K562 (cell line): ENCODE measurements around the gene UQCRC2. TPM values are rescaled to one million over a fixed set of nuclear protein-coding genes. Genes with fewer than 3 reads are reported as not detected.

Source experiments
- ATF3 ChIP-seq, 2 experiments: fragments of 450-650 bp in 1 of 2; sonication (generic) in 1 of 2; formaldehyde crosslinking in 1 of 2; IDR thresholded peaks in 1 of 2; conservative IDR thresholded peaks in 1 of 2; 2 replicates each; pipeline versions ENCODE4 v1.6.1 to v1.8.1; 2016 to 2023; ENCODE audit warnings: mild to moderate bottlenecking in 2 of 2, moderate library complexity in 2 of 2, inconsistent platforms in 1 of 2, missing genetic modification reagents in 1 of 2
- CC2D1A ChIP-seq: fragments of 450-650 bp; IDR thresholded peaks from 2 replicates; pipeline ENCODE4 v1.6.1; 2017; ENCODE audit warnings: mild to moderate bottlenecking
- DIDO1 ChIP-seq: fragments of 450-650 bp; IDR thresholded peaks from 2 replicates; pipeline ENCODE4 v1.6.1; 2016; ENCODE audit warnings: low read depth, missing biosample characterization, missing genetic modification characterization
- FOXA3 ChIP-seq, 2 experiments: fragments of 450-650 bp in 1 of 2; sonication (generic) in 1 of 2; formaldehyde crosslinking; IDR thresholded peaks in 1 of 2; conservative IDR thresholded peaks in 1 of 2; 2 replicates each; pipeline versions ENCODE4 v1.4.0 to v1.8.0; 2020 to 2022; ENCODE audit warnings: mild to moderate bottlenecking in 2 of 2, missing genetic modification reagents in 1 of 2
- FOXP1 ChIP-seq: sonication (generic); formaldehyde crosslinking; IDR thresholded peaks from 2 replicates; pipeline ENCODE4 v1.8.0; 2022; ENCODE audit warnings: mild to moderate bottlenecking, missing genetic modification reagents
- GTF2B ChIP-seq: IDR thresholded peaks from 2 replicates; pipeline ENCODE4 v1.6.1; 2011; ENCODE audit not compliant: insufficient read length; ENCODE audit errors: extremely low read depth
- ILK ChIP-seq: fragments of 450-650 bp; IDR thresholded peaks from 2 replicates; pipeline ENCODE4 v1.6.1; 2016; ENCODE audit warnings: missing genetic modification characterization, low read depth, mild to moderate bottlenecking, missing compliant biosample characterization, moderate library complexity, borderline replicate concordance
- KLF13 ChIP-seq: fragments of 450-650 bp; IDR thresholded peaks from 2 replicates; pipeline ENCODE4 v1.6.1; 2016; ENCODE audit warnings: missing genetic modification characterization, low read depth, mild to moderate bottlenecking, missing compliant biosample characterization, moderate library complexity, borderline replicate concordance
- KLF6 ChIP-seq: fragments of 250-450 bp; sonication (Bioruptor Pico); IDR thresholded peaks from 2 replicates; pipeline ENCODE4 v1.4.0; 2020; ENCODE audit warnings: mild to moderate bottlenecking, moderate library complexity, borderline replicate concordance
- L3MBTL2 ChIP-seq: fragments of 450-650 bp; IDR thresholded peaks from 2 replicates; pipeline ENCODE4 v1.6.1; 2016; ENCODE audit warnings: mild to moderate bottlenecking, moderate library complexity
- MAX ChIP-seq: sonication (generic); formaldehyde crosslinking; IDR thresholded peaks from 2 replicates; pipeline ENCODE4 v1.9.0; 2022; ENCODE audit warnings: mild to moderate bottlenecking, missing genetic modification reagents
- MTA3 ChIP-seq: fragments of 450-650 bp; formaldehyde crosslinking; IDR thresholded peaks from 2 replicates; pipeline ENCODE4 v1.6.1; 2017; ENCODE audit warnings: mild to moderate bottlenecking, borderline replicate concordance
- NBN ChIP-seq: fragments of 450-650 bp; IDR thresholded peaks from 2 replicates; pipeline ENCODE4 v1.6.1; 2016; ENCODE audit warnings: low read depth, mild to moderate bottlenecking
- NEUROD1 ChIP-seq: fragments of 150-350 bp; IDR thresholded peaks from 2 replicates; pipeline ENCODE4 v1.6.1; 2014; ENCODE audit warnings: borderline replicate concordance, low read length, low read depth; ENCODE audit not compliant: partially characterized antibody
- POLR2AphosphoS5 ChIP-seq: IDR thresholded peaks from 2 replicates; pipeline ENCODE4 v1.6.1; 2011; ENCODE audit warnings: mild to moderate bottlenecking, low read depth, low read length, moderate library complexity; ENCODE audit not compliant: control insufficient read depth, insufficient read depth
- POLR2H ChIP-seq: IDR thresholded peaks from 2 replicates; pipeline ENCODE4 v1.6.1; 2016; ENCODE audit warnings: missing genetic modification characterization, low read depth, mild to moderate bottlenecking, control low read depth, missing compliant biosample characterization, moderate library complexity
- RAD51 ChIP-seq: fragments of 450-650 bp; IDR thresholded peaks from 2 replicates; pipeline ENCODE4 v1.7.1; 2016; ENCODE audit warnings: low read depth, mild to moderate bottlenecking, borderline replicate concordance
- RBFOX2 ChIP-seq: fragments of 200-400 bp; formaldehyde crosslinking; IDR thresholded peaks from 2 replicates; pipeline ENCODE4 v1.6.1; 2017; ENCODE audit warnings: low read depth, mild to moderate bottlenecking, low read length, moderate library complexity
- RCOR1 ChIP-seq, 2 experiments: IDR thresholded peaks; 2 replicates each; pipeline ENCODE4 v1.6.1; 2012; ENCODE audit warnings: low read depth in 2 of 2, low read length in 2 of 2, borderline replicate concordance in 1 of 2, improper control_type of control experiment in 1 of 2
- TEAD1 ChIP-seq, 2 experiments: fragments of 450-650 bp in 1 of 2; sonication (generic) in 1 of 2; formaldehyde crosslinking; IDR thresholded peaks; 2 replicates each; pipeline versions ENCODE4 v1.4.0 to v1.8.0; 2020 to 2022; ENCODE audit warnings: mild to moderate bottlenecking in 2 of 2, missing genetic modification reagents in 1 of 2
- USF2 ChIP-seq: sonication (generic); formaldehyde crosslinking; IDR thresholded peaks from 2 replicates; pipeline ENCODE4 v1.5.0; 2020; ENCODE audit warnings: missing genetic modification reagents
- ZNF668 ChIP-seq: fragments of 250-450 bp; sonication (Bioruptor Pico); IDR thresholded peaks from 2 replicates; pipeline ENCODE4 v1.8.0; 2022; ENCODE audit warnings: mild to moderate bottlenecking, inconsistent platforms
- ZNF766 ChIP-seq: fragments of 200-800 bp; sonication (Bioruptor generic); conservative IDR thresholded peaks from 2 replicates; pipeline ENCODE4 v1.6.1; 2016; ENCODE audit warnings: missing genetic modification characterization, missing compliant biosample characterization
- ZNF785 ChIP-seq: fragments of 250-450 bp; sonication (Bioruptor Pico); IDR thresholded peaks from 2 replicates; pipeline ENCODE4 v1.4.0; 2020; ENCODE audit warnings: mild to moderate bottlenecking
- ZNF830 ChIP-seq: fragments of 250-450 bp; sonication (Bioruptor Pico); IDR thresholded peaks from 2 replicates; pipeline ENCODE4 v1.5.0; 2021; ENCODE audit warnings: mild to moderate bottlenecking
- polyA plus RNA-seq, 8 experiments: library from polyadenylated mRNA; depleted of rRNA in 4 of 8; stranded (reverse) in 5 of 8; unstranded in 3 of 8; fragments of >200 nt; fragmentation: Nextera tagmentation in 2 of 8; fragmentation: Illumina TruSeq in 1 of 8; extraction: Ambion mirVana in 2 of 8; extraction: Trizol in 1 of 8; gene quantifications; 2 replicates each; pipeline versions ENCODE4 v1.2.1 to v1.2.3, GENCODE V29; 2011 to 2014; ENCODE audit warnings: inconsistent platforms in 1 of 8, missing spikeins in 1 of 8
- total RNA-seq, 7 experiments: library from RNA; depleted of rRNA in 6 of 7; stranded (reverse); fragments of >200 nt in 6 of 7; fragmentation: Illumina TruSeq in 2 of 7; extraction: Trizol in 2 of 7; gene quantifications; 2 replicates each; pipeline versions ENCODE4 v1.2.1 to v1.2.3, GENCODE V29; 2011 to 2021; ENCODE audit warnings: low replicate concordance in 1 of 7

Gene UQCRC2
- total and polyA plus RNA-seq, 9 of the 15 experiments (the other 6 are each of a cell fraction or from before 2014, with no cell fraction given): 177 to 516 (median 319) TPM

- TF ChIP-seq FOXA3 (CRISPR knock-in tag; conservative IDR thresholded peaks at IDR 0.05 in 1 of 2, IDR thresholded peaks at IDR 0.05 in 1 of 2) (peak in 1 of 2 experiments; percentile 50; a peak in 2 of 4 replicates), KLF13 (no peak), ZNF766 (peak; percentile 93), GTF2B (no peak), NEUROD1 (no peak), RCOR1 (IDR thresholded peaks at IDR 0.05; ENCODE audit: borderline replicate concordance in 1 of 2, low read depth in 2 of 2, low read length in 2 of 2) (0 out of 4 replicates have a peak, but pooled peaks of 1 of the 2 experiments have one; percentile 11), POLR2H (peak; percentile 81), POLR2AphosphoS5 (peak; percentile 12; the same call in 1 of the 2 replicates), KLF6 (CRISPR knock-in tag) (no peak), CC2D1A (peak; percentile 73; the same call in 1 of the 2 replicates), RAD51 (peak; percentile 45; the same call in 1 of the 2 replicates), MAX (CRISPR knock-in tag) (peak; percentile 53; the same call in 1 of the 2 replicates), TEAD1 (CRISPR knock-in tag; IDR thresholded peaks at IDR 0.05) (peak in 1 of 2 experiments; percentile 44; a peak in 1 of 4 replicates), MTA3 (peak; percentile 43; the same call in 1 of the 2 replicates), RBFOX2 (peak; percentile 69), ILK (no peak), ATF3 (IDR thresholded peaks at IDR 0.05) (no peak), ATF3 (CRISPR knock-in tag; conservative IDR thresholded peaks at IDR 0.05) (no peak), DIDO1 (no peak), ZNF785 (CRISPR knock-in tag) (no peak), L3MBTL2 (peak; percentile 74), FOXP1 (CRISPR knock-in tag) (peak; percentile 44; the same call in 1 of the 2 replicates), USF2 (CRISPR knock-in tag) (no peak), ZNF668 (CRISPR knock-in tag) (no peak), ZNF830 (CRISPR knock-in tag) (no peak), NBN (0 out of 2 replicates have a peak, but pooled peaks have one; percentile 22)
Observed at GRCh38 chr16:21994856-21995465, 41.8 kb downstream of the UQCRC2 start (continued).
